Measurements from ENCODE around the gene HEG1. TPM values are rescaled to one million over a fixed set of nuclear protein-coding genes. Genes with fewer than 3 reads are reported as not detected.

The HEG1 gene
- polyA plus RNA-seq, 1 experiment = 98.3 TPM

DNA sequence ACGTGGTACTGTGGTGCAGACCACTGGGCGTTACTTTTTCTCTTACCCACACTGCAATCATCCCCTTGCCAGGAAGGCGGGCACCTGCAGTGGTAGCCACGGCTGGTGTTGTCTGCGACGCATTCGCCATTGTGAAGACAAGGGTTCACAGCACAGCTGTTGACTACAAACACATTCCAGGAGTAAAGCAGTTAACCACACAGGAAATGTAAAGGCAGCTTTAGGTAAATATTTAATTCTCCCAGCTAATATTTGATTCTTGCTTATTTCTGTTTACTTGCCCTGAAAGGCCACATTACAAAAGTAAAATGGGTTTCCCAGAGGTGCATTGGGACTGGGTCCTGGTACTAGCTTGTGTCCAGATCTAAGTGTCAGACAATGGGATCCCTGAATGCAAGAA lies 45.4 kb downstream of the HEG1 start:
- Histone ChIP-seq H3K27ac (ENCODE audit: low read depth, low read length) (no peak overlapping the region), H3K4me3 (ENCODE audit: low read depth, low read length) (no peak overlapping the region), H3K27me3 (ENCODE audit: control insufficient read depth, insufficient read depth, low read length) (no peaks in the 10 kb centered on the region), H3K9me3 (ENCODE audit: control insufficient read depth, insufficient read depth, low read length) (no peaks in the 10 kb centered on the region; the same call in 1 of the 2 replicates)
- DNase-seq (ENCODE audit: low read depth, low spot score) = no peak
- TF ChIP-seq, protein P1, sequence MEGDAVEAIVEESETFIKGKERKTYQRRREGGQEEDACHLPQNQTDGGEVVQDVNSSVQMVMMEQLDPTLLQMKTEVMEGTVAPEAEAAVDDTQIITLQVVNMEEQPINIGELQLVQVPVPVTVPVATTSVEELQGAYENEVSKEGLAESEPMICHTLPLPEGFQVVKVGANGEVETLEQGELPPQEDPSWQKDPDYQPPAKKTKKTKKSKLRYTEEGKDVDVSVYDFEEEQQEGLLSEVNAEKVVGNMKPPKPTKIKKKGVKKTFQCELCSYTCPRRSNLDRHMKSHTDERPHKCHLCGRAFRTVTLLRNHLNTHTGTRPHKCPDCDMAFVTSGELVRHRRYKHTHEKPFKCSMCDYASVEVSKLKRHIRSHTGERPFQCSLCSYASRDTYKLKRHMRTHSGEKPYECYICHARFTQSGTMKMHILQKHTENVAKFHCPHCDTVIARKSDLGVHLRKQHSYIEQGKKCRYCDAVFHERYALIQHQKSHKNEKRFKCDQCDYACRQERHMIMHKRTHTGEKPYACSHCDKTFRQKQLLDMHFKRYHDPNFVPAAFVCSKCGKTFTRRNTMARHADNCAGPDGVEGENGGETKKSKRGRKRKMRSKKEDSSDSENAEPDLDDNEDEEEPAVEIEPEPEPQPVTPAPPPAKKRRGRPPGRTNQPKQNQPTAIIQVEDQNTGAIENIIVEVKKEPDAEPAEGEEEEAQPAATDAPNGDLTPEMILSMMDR (IDR thresholded peaks at IDR 0.05; ENCODE audit: low read depth, low read length) = no peak
- ChIA-PET POLR2A (no interaction called here), CTCF (no interaction called here)

DNA sequence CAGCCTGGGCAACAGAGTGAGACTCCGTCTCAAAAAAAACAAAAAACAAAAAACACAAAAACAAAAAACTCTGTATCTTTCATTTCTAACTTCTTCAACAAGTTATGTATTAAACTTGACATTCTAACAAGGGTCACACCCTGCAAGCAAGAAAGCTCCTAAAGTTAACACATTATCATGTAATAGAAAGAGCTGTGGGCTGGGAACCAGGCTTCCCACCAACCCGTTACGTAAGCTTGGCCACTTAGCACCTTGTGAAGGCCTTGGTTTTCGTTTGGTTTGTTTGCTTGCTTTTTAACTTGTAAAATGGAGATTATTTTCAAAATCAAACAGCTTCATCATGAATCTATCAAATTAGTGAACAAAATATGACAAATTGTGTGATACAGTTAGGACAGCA lies 47.0 kb downstream of the HEG1 start:
- H3K4me3 ChIP-seq (ENCODE audit: low read depth, low read length) = no peak overlapping the region
- ChIA-PET CTCF (no interaction called here), POLR2A (no interaction called here)
- H3K9me3 ChIP-seq (ENCODE audit: control insufficient read depth, insufficient read depth, low read length) = no peaks in the 10 kb centered on the region
- no peaks in the 10 kb centered on the region for H3K27me3 ChIP-seq (ENCODE audit: control insufficient read depth, insufficient read depth, low read length)
- DNase-seq (ENCODE audit: low read depth, low spot score) = no peak
- no peak overlapping the region for H3K27ac ChIP-seq (ENCODE audit: low read depth, low read length)
- TF ChIP-seq, protein P1 (IDR thresholded peaks at IDR 0.05; ENCODE audit: low read depth, low read length) = no peak

DNA sequence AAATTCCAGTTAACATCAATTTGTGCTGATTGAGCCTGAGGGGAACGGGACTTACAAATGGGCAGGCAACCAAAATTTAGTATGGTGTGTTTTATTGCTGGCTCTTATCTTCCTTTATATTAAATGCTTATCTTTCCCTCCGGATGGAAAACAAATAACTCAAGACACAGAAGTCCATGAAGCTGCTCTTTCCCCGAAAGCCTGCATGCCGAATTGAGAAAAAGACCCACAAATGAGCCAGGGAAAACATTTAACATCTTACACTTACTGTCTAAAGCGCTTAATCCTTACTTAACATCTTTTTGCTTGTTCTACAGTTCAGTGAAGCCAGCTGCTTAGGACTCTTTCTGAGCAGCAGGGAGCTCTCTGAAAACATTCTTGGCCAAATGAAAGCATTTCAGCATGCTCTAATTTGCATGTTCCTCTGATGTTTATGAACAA lies 49.5 kb downstream of the HEG1 start:
- Histone ChIP-seq H3K4me3 (ENCODE audit: low read depth, low read length) (no peak overlapping the region), H3K9me3 (ENCODE audit: control insufficient read depth, insufficient read depth, low read length) (no peaks in the 10 kb centered on the region), H3K27ac (ENCODE audit: low read depth, low read length) (no peak overlapping the region), H3K27me3 (ENCODE audit: control insufficient read depth, insufficient read depth, low read length) (no peaks in the 10 kb centered on the region)
- CTCF ChIA-PET = no interaction called here
- TF ChIP-seq, protein P1 (IDR thresholded peaks at IDR 0.05; ENCODE audit: low read depth, low read length) = no peak
- POLR2A ChIA-PET = no interaction called here
- DNase-seq (ENCODE audit: low read depth, low spot score) = no peak

DNA sequence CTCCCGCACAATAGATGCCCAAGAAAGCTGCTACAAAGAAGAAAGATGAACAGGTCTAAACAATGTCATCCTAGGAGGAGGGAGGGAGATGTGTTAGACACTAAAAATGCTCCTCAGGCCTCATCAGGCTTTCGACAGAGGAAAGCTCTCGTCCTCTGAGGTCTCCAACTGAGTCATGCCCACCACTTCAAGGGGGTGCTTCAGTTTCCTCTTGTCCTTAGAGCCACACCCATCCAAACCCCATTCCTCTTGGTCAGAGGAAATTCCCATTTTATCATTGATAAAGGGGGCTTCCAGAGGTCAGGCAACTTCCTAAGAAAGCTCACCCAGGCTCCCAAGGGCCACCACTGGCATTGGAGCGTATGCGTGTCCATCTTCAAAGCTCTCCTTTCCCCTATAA lies 50.1 kb downstream of the HEG1 start:
- POLR2A ChIA-PET = no interaction called here
- Histone ChIP-seq H3K27ac (ENCODE audit: low read depth, low read length) (no peak overlapping the region), H3K4me3 (ENCODE audit: low read depth, low read length) (no peak overlapping the region), H3K27me3 (ENCODE audit: control insufficient read depth, insufficient read depth, low read length) (no peaks in the 10 kb centered on the region), H3K9me3 (ENCODE audit: control insufficient read depth, insufficient read depth, low read length) (no peaks in the 10 kb centered on the region)
- DNase-seq (ENCODE audit: low read depth, low spot score) = no peak
- TF ChIP-seq, protein P1 (IDR thresholded peaks at IDR 0.05; ENCODE audit: low read depth, low read length) = no peak
- CTCF ChIA-PET = no interaction called here

DNA sequence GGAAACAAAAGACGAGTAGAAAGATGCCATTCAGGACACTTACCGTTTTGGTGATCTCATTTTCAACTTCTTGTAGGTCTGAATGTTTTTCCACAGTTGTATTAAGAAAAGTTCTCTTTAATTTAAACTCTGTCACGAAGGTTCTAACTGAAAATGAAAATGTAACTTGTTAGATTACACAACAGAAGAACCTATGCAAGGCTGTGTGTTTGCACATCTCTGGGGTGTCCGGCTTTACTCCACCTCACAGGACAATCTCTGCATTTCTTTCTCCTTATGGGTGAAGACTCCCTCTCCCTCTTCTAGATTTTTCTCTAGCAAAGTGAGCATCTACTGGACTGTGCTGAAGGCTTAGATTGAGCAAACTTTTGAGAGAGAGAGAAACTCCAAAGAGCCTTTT lies 50.6 kb downstream of the HEG1 start:
- no peak overlapping the region for H3K4me3 ChIP-seq (ENCODE audit: low read depth, low read length)
- CTCF ChIA-PET = no interaction called here
- no peaks in the 10 kb centered on the region for H3K27me3 ChIP-seq (ENCODE audit: control insufficient read depth, insufficient read depth, low read length)
- no peak overlapping the region for H3K27ac ChIP-seq (ENCODE audit: low read depth, low read length)
- TF ChIP-seq, protein P1 (IDR thresholded peaks at IDR 0.05; ENCODE audit: low read depth, low read length) = no peak
- H3K9me3 ChIP-seq (ENCODE audit: control insufficient read depth, insufficient read depth, low read length) = no peaks in the 10 kb centered on the region
- POLR2A ChIA-PET = no interaction called here
- no peak for DNase-seq (ENCODE audit: low read depth, low spot score)
